T follicular helper cell (primary cell): ENCODE data around the gene IL17B.
A peak's percentile ranks its signal among the peaks of the same experiment; 100 is the strongest.
"Not testable (repeated sequence)": the region's sequence is repeated elsewhere in the genome, so short reads cannot be mapped to it uniquely, and the experiment has no call there.

Experiments used
- DNase-seq: peaks from one replicate; pipeline ENCODE4 v3.0.0-alpha.2; 2020; ENCODE audit warnings: low read depth

The IL17B gene

DNA sequence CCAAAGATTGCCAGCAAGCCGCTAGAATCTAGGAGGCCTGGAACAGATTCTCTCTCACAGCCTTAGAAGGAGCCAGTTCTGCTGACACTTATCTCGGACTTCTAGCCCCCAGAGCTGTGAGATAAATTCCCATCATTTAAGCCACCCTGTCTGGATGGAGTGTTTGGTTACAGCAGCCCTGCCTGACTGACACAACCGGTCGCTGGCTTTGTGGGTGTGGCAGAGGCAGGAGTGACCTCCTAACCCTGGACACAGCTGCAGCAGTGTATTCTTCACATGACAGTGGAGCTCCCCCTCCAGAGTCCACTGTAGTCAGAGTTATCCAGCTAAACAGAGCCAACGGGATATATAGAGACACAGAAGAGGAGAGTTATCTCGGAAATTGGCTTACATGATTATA, 21.2 kb upstream of the IL17B start:
- DNase-seq, result no peak

DNA sequence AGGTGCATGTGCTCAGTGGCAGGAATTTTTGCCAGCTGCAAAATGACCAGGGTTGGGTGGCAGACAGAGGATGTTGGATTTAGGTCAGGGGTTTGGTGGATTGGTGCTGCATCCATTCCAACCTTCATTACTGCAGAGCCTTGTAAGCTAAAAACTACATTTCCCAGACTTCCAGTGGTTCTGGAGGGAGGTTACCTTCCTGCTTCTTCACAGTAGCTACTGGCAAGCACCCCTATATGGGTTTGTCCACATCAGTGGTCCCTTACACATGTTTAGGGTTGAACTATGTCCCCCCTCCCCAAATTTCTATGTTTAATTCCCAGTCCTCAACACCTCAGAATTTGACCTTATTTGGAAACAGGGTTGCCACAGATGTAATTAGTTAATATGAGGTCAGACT, 20.7 kb upstream of the IL17B start:
- no peak for DNase-seq

DNA sequence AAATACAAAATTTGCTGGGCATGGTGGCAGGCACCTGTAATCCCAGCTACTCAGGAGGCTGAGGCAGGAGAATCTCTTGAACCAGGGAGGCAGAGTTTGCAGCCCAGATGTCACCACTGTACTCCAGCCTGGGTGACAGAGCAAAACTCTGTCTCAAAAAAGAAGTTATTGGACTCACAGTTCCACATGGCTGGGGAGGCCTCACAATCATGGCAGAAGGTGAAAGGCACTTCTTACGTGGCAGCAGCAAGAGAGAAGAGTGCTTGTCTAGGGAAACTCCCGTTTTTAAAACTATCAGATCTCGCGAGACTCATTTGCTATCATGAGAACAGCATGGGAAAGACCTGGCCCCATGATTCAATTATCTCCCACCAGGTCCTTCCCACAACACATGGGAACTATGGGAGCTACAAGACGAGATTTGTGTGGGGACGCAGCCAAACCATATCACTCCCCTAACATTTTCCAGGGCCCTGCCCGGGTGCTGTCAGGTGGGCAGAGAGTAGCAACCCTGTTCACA, 19.7 kb upstream of the IL17B start:
- DNase-seq, result not testable (repeated sequence)

DNA sequence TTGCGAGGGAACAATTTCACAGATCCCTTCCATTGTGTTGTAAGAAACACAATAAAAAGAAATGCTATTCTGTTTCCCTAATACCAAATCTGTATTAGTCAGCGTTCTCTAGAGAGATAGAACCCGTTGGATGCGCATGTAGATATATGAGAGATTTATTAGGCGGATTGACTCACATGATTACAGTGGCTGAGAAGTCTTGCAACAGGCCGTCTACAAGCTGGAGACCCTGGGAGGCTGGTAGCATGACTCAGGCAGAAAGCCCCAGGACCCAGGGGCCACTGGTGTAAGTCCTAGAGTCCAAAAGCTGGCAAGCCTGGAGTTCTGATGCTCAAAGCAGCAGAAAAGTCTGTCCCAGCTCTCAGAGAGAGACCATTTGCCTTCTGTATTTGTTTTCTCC, 18.4 kb upstream of the IL17B start:
- DNase-seq, result no peak

DNA sequence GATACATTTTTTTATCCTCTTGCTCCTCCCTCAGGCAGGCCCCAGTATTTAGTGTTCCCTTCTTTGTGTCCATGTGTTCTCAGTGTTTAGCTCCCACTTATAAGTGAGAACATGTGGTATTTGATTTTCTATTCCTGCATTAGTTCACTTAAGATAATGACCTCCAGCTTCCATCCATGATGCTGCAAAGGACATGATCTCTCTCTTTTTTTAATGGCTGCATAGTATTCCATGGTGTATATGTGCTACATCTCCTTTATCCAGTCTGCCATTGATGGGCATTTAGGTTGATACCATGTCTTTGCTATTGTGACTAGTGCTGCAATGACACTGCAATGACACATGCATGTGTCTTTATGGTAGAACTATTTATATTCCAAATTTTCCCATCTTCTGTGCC, 15.9 kb upstream of the IL17B start:
- not testable (repeated sequence) for DNase-seq

DNA sequence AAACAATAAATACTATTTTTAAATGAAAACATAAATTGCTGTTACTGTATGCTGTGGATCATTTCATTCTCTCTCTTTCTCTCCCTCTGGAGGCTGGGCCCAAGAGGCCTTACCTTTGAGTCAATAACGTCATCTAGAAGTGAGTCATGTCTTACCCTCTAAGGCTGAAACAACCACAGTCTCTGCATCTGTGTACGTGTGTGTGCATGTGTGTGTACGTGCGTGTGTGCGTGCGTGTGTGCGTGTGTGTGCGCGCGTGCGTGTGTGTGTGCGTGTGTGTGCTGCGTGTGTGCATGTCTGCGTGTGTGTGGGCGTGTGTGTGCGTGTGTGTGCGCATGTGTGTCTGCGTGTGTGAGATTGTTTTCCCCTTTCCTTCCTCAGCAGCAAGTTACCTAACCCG, 13.6 kb upstream of the IL17B start:
- no peak for DNase-seq

DNA sequence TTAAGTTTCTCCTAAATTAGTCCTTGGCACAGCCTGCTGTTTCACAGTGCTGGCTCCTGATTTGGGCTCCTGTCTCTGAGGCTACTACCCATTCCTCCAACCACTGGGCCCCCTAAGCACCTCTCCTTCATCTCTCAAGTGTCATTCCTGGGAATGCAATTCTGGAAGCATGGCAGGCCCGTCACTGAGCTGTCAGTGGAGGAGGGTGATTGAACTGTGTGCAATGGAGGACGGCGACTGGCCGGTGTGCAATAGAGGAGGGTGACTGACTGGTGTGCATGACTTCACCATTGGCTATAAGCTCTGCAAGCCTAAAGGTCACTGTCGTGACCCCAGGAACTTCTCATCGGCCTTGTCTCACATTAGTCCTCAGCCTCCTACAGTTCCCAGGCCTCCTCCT, 12.4 kb upstream of the IL17B start:
- DNase-seq, result no peak

DNA sequence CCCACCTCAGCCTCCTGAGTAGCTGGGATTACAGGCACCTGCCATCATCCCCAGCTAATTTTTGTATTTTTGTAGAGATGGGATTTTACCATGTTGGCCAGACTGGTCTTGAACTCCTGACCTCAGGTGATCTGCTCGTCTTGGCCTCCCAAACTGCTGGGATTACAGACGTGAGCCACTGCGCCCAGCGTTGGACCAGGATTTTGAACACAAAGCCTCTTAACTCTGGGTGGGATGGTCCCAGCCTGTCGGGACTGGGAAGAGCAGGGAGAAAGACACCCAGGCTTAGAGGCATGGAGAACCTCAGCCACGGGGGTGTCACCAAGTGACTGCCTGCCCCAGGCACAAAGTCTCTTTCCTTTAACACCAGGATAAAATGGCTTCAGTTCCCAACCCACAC, 12.0 kb upstream of the IL17B start:
- DNase-seq, result not testable (repeated sequence)

DNA sequence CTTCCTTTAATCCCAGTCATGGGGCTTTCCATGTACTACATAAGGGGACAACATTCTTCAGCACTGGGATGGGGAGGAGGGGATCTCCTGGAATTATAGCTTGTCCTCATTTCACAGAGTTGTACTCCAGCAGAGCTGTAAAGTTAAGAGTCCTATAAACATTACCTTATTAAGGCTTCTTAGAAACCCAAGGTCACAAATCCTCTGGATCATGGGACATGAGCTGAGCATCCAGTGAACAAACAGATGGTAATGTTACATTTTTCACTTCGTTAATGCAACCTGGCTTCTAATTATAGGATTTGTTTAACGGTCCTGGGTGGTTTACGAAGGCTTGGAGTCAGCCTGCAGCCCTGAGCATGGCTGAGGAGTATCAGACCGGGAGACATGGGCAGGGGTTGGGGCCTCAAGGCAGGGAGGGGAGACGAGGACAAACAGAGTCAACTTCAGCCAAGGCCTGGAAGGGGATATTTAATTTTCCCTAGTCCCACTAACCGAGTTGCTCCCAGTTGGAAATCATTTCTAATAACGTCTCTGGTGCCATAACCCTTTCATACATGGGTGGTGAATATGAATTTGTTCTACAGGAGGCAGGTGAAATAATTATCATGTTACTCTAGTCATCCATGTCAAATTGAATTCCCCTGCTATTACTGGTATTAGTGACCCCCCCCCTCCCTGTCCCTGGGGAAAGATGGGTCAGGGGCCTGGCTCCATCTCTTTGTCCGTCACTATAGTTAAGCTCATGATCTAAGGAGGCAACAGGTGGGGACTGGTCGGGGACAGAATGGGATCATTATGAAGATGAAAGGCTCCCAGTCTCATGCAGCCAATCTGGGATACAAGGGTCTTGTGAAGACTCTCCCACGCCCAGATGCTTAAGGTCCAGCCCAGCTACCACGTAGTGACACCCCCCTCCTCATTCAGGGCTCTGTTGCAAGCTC, 10.7 kb upstream of the IL17B start:
- no peak for DNase-seq

DNA sequence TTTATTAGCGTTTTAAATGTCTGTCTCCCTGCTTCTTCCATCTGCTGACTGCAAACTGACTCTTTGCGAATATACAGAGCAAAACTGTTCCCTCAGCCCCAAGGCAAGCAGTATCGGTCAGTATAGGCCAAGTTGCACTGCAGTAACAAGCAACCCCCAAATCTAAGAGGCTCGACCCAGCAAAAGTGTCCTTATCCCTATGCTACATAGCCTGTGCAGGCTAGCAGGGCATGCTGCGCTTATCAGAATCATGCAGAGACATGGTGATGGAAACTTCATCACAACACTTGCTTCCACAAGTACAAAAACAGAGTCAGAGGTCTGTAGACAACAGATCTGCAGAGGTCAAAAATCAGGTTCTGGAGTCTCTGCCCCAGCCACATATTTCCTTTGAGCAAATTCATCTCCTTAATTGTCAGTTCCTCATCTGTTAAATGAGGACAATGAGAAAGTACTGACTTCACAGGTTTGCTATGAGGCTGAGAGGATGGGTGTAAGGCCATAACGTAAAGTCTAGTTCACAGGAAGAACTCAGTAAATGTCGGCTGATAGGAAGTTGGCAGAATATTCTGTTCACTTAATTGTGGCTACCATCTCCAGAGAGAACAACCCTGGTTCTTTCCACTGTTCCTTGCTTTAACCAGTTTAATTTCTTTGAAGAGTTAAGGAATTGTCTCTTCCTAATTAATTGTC, 9.6 kb upstream of the IL17B start:
- no peak for DNase-seq

DNA sequence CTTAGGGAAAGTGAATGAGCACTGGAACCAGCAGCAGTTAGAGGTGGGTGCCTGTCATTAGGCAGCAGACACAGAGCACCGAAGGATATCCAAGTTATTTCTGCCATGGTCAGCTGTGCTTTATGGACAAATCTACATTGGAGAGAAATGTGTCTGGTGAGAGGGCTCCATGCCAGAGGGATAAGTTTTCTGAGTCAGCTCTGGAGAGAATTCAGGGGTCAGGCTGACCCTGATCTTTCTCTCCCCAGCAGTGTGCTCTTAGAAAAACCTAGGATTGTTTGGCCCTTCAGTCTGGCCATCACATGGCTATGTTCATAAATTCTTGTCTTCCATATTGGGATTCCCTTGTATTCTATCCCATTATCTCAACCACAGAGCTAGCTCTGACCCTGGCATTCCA, 8.9 kb upstream of the IL17B start:
- no peak for DNase-seq

DNA sequence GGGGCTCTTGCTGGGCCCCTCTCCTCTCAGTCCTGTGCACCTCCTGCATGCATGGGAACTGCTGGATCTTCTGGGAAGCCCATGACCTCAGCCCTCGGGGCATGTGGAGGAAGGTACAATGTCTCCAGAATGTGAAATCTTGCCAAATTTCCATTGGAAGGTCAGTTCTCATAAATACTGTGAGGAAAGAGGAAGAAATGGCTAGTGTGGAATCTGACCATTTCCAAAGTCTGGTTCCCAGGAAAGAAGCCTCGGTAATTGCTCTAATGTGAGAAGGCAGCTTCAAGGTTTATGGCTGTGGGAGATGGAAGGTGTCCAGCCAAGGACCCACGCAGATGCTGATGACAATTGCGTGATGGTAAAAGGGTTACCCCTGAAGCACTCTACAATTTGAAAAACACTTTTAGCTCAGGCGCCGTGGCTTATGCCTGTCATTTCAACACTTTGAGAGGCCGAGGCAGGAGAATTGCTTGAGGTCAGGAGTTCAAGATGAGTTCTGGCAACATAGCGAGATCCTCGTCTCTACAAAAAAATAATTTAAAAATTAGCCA, 8.1 kb upstream of the IL17B start:
- no peak for DNase-seq

DNA sequence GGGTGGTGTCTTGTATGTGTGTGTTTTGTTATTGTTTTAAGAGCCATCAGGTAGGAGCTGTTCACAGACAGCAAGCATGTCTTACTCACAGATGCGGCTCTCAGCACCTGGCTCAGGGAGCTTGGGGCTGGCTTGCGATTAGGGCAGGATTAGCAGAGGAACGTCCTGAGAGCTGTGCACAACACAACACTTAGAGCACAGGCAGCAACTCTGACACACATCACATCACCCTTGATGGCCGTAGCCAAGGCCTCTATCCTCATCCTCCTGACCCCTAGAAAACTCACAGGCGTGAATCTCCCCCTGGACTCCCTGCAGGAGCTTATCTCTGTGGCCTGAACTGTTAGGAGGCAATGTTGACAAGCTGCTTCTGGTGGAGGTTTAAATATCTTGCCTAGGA, 7.1 kb upstream of the IL17B start:
- DNase-seq, result no peak

DNA sequence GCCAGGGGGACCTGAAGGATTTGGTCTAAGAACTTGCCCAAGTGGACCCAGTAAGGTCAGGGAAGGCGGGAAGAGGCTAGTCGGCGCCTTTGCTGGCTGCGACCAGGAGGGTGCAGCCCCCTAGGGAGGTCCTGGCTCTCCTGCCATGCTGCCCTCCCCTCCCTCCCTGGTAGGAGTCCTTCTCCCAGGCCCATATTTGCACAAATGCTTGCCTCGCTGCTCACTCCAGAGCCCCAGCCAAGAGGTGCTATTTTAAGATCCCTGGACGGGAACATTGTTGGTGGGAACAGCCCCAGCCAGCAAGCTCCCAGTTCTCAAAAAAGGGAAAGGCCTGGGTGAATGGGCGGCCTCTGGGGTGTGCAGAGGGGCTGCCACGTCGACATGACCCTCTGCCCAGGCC, 4.3 kb upstream of the IL17B start:
- DNase-seq, result no peak

DNA sequence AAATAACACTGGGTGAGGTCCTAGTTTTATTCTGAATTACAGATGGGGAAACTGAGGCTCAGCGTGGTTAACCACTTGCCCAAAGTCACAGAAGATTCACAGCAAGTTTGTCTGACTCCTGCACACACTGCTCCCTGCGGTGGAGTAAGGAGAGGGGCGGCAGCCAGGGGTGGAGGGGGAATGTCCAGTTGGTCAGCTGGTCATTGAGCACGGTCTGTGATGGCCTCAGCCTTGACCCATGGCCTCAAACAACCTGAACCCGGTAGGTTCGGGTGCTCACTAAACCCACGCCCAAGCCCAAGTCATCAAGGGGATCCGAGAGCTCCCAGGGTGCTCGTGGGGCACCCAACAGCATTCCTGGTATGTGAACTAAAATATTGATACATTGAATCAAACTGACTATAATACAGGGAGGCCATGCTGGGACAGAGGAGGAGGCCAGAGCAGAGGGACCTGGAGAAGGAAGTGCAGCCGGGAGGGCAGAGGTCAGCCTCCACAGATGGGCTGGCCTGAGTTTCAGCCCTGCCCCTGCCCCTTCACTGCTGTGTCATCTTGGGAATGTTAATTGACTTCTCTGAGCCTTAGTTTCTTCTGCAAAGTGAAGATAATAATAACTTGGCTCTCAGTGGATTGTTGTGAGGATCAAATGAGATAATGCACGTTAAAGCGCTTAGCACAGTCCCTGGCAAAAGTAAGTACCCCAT, 3.6 kb upstream of the IL17B start:
- no peak for DNase-seq

DNA sequence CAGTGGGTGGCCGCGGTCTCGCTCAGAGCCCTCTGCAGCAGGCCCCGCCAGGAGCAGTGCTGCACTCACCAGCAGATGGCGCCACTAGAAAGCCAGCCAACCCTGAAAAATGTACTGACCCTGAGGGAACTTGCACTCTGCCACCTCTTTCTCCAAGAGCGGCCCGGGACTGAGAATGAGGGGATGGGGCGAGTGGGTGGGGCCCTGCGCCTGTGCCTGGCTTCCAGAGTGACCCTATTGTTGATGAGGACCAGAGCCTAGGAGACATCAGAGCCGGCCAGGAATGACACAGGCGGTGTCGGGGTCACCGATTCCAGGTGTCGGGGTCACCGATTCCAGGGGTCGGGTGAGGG, 2.9 kb upstream of the IL17B start:
- peak; percentile 54 for DNase-seq

DNA sequence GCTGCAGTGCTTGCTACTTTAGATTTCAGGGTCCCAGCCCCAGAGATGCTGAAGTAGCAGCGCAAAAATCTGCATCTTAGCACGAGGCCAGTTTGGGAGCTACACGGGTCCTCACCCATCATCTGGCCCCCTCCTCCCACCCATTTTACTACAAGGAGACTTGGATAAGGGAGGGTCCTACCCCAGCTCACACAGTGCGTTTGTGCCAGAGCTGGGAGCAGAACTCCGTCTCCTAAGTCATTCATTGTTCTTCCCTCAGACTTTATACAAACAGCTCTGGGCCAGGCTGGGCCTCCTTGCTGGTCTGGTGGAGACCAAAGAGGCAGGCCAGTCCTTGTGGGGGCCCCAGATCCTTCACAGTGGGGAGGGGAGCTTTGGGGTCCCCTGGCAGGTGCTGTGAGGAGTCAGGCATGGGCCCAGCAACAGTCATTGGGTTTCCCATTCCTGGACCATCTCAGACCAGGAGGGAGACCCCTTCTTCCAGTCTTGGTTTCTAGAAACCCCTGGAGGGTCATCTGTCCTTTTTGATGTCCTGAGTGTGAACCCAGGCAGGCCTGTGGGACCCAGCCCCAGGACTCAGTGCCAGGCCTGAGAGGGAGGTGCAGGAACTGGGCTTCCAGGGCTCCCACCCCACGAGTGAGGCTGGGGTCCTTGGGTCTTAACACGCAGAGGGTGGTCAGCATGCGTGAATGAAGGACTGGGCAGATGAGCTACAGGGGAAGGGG, 2.3 kb upstream of the IL17B start:
- DNase-seq, result no peak

DNA sequence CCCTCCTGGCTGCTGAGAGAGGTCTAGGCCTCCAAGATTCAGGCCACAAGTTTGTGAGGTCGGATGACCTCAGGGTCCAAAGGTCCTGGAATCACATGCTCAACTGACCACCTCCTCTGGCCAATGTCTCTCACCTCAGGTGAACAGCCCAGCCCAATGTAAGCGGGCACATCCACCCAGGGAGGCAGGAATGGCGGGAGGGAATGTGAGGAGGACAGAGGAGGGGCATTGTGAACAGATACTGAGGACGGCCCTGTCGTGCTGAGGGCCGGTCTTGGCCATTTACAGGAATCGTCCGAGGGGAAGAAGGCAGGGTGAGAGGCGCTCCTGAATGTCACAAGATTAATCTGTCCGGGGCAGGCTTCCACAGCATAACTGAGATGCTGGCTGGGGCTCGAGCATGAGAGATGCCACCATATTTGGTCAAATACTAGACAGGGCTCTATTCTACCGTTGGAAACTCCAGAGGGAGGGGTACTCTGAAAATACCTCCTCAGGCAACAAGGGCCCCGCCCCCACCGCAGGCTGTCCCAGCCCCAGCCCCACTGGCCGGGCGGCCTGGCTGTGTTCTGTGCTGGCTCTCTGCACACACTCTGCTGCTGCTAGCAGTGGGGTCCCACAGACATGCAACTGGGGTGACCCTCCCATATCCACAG, 1.5 kb upstream of the IL17B start:
- DNase-seq, result no peak

DNA sequence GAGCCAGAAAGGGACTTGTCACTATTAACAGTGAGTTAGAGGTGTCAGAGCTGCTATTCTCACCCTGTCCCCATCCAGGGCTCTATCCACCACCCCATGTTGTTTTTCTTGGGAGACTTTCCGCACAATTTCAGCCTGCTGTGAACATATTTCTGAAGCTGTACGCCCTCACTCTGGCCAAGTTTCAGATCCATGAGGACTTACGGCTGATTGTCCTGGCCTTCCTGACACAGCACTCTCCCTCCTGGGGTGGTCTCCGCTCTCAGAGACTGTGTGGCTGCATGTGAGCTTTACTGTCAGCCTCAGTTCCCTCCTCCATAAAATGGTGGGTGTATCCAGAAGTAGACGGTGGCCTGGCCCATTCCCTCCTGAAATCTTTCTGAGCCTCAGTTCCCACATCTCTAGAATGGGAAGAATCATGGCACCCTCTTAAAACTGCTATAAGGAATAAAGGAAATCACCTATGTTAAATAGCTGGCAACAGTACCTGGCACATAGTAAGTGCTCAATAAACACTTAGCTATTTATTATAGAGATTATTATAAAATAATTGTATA, 804 bp upstream of the IL17B start:
- no peak for DNase-seq

DNA sequence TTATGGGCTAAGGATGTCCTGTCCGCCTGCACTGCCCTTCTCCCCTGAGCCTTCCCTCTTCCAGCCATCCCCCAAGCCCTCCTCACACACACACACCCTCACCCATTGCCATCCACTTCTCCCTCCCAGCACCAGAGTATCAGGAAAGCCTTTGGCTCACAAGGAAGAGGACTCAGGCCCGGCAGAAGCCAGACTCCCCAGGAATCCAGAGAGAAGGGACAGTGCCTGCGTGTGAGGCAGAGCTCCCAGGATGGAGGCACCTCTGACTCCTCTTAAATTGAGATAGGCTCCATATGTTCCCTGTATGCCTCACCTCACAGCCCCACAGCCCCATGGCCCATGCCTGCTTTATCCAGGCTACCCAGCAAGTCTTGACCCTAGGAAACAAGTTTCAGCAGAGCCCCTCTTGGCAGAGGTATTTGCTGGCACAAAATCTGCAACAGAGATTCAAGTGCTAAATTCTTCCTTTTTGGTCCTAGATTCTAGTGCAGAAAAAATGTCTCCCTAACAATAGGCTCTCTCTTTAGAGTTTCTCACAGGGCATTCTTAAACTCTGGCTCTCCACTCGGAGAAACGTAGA, 761 bp downstream of the IL17B start:
- DNase-seq, result no peak
